Measurements from ENCODE around the gene FOXE1.
A peak's percentile ranks its signal among the peaks of the same experiment; 100 is the strongest.

Gene FOXE1

GRCh38 chr9:97853056-97853843, at the start of gene FOXE1:
Gene FOXE1, plus strand, starts transcription at chr9:97853226. Its CDS starts 689 bp downstream, at chr9:97853915.
- DNase-seq (ENCODE audit: low read depth, low spot score) = no peak

GRCh38 chr9:97804059-97804365, 49.0 kb upstream of the FOXE1 start:
- DNase-seq (ENCODE audit: low read depth, low spot score) = no peak

DNA sequence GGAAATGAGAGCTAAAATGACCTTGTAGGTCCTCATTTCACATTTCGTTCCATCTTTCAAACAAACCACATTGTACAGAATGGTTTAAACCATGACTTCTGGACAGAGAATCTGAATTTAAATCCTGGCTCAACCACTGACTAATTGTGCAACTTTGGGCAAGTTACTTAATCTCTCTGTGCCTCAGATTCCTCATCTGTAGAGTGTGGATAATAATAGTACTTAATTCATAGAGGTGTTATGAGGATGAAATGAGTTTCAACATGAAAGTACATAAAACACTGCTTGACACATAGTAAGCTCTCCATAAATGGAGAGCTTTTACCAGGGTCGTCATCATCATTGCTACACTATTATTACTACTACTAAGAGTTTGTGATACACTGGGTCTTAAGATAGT, 46.3 kb upstream of the FOXE1 start:
- DNase-seq (ENCODE audit: low read depth, low spot score) = no peak

DNA sequence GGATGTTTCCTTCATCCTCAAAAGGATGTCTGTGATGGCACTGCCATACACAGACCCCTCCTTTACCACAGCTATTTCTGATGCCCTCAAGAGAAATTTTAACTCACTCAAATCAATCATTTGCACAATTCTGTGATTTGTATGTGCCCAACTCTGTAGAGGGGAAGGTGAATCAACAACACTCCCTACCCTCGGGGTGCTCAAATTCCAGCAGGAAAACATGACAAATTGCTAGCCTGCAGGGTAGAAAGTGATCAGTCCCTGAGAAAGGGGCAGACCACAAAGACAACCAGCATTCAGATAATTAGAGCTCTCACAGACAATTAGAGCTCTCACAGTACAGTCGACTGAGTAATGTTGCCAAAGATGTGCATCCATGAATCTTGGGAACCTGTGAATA, 45.3 kb upstream of the FOXE1 start:
- DNase-seq (ENCODE audit: low read depth, low spot score) = no peak

DNA sequence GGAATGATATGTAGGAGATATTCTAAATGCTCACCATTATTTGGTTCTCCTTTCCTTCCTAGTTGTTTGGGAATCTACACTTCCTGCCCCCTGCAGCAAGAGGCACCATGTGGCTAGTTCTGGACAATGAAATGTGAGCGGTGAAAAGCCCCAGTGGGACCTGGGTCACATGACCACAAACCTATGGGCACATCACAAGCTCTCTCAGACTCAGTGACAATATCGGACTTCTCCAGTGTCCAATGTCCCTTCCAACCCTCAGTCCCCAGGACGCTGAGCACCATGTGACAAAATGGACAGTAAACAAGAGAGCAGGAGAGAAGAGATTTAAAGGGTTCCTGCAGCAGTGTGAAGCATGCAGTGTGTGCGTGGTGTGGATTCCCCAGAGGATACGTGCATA, 44.6 kb upstream of the FOXE1 start:
- no peak for DNase-seq (ENCODE audit: low read depth, low spot score)

DNA sequence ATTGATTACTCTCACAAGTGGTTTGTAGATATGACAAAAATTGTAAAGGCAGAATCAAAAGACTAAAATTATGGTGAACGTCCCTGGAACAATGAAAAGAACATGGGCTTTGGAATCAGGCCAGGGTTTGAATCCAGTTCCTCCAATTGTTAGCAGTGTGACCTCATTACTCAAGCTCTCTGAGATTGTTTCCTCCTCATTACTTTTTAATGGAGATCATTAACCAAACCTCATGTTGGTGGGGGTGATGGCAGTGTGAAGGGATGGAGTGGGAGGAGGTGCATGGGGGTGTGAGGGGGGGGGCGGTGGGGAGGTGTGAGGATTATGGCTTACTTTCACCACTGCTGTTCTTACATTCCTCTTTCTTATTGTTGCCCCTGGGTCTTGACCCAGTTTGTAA, 44.1 kb upstream of the FOXE1 start:
- DNase-seq (ENCODE audit: low read depth, low spot score) = peak; percentile 49

DNA sequence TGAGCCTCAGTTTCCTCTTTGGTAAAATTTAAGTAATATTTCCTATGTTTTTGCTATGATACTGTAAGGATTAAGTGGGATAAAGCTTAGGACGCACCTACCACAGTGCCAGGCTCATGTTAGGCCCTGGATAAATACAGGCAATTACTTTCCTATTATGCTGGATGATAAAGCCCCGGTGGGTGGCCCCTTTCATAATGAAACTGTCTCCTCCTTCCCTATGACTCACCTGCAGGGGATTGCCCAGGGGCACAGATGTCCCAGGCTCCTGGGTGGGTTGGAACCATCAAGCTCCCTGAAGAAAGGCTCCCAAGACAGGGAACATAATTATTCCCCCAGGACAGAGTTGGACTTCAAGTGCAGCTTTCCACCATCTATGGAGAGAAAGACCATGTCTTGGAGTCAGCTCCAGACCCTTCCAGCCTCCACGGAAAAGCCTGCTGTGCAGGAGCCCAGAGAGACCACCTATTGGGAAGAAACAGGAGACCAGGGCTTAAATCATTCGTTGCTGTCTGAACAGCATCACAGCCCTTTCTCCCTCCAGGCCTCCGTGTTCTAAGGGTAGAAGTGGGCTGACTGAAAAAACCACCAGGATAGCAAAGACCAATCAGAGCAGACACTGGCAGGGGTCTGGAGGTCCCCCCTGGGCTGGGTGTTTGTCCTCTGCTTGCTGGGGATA, 43.2 kb upstream of the FOXE1 start:
- no peak for DNase-seq (ENCODE audit: low read depth, low spot score)

DNA sequence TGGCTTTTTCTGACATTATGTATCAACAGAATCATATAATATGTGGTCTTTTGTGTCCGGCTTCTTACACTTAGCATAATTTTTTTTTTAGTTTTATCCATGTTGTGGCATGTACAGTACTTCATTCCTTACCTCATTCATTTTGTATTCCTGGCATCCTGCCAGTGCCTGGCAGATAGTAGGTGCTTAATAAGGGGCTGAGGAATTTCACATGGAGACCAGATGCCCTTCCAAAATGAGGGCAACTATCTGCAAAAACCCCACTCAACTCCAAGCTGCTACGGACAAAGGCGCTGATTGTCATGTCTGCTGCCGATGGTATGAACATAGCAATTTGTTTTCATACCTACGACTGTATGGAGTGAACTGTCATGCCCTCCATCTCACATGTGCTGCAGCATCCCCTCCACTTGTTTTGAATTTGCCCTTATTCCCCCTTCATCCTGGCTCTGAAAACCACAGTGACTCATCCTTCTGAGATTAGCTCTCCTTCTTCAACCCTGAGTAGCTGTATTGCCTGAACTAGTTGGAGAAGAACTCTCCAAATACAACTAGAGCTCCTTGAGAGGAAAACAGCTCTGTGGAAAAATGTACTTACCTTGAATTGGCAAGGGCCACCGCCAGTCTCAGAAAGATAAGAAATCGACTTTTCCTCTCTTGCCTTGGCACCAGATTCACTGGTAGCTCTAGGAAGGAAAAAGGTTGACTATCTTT, 41.3 kb upstream of the FOXE1 start:
- peak; percentile 64 for DNase-seq (ENCODE audit: low read depth, low spot score)

- no peak for DNase-seq (ENCODE audit: low read depth, low spot score)
Observed at GRCh38 chr9:97812247-97812543, 40.8 kb upstream of the FOXE1 start.

GRCh38 chr9:97813072-97813471, 40.0 kb upstream of the FOXE1 start:
- DNase-seq (ENCODE audit: low read depth, low spot score) = no peak

DNA sequence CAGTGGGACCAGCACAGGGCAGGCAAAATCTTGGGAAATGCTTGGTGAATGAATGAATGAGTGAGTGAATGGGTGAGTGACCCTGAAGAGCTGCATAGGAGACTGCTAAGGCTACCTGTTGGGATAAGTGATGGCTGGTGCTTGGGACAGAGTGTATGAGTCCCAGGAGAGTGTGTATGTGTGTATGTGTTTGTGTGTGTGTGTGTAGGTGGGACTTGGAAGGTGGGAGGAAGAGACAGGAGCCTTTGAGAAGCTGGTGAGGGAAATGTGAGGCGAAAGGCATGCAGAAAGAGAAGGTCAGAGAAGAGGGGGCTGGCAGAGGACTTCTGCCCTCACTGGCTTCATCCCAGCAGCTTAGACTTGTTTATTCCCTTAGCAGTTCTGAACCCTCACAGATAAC, 33.3 kb upstream of the FOXE1 start:
- DNase-seq (ENCODE audit: low read depth, low spot score) = no peak

DNA sequence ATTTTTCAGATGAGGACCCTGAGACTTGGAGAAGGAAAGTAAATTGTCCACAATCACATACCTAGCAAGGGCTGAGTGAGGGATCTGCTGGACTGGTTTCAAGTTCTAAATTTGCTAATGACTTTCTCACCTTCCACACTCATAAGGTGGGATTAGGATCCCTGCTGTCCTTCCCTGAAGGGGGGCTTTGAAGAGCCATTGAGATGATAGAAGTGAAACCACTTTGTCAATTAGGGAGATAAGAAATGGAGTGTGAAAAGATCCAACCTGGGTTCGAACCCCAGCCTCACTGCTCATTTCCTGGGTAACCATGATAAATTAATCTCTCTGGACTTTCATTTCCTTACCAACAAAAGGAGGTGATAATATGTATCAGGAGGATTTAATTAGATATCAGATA, 32.7 kb upstream of the FOXE1 start:
- DNase-seq (ENCODE audit: low read depth, low spot score) = no peak

DNA sequence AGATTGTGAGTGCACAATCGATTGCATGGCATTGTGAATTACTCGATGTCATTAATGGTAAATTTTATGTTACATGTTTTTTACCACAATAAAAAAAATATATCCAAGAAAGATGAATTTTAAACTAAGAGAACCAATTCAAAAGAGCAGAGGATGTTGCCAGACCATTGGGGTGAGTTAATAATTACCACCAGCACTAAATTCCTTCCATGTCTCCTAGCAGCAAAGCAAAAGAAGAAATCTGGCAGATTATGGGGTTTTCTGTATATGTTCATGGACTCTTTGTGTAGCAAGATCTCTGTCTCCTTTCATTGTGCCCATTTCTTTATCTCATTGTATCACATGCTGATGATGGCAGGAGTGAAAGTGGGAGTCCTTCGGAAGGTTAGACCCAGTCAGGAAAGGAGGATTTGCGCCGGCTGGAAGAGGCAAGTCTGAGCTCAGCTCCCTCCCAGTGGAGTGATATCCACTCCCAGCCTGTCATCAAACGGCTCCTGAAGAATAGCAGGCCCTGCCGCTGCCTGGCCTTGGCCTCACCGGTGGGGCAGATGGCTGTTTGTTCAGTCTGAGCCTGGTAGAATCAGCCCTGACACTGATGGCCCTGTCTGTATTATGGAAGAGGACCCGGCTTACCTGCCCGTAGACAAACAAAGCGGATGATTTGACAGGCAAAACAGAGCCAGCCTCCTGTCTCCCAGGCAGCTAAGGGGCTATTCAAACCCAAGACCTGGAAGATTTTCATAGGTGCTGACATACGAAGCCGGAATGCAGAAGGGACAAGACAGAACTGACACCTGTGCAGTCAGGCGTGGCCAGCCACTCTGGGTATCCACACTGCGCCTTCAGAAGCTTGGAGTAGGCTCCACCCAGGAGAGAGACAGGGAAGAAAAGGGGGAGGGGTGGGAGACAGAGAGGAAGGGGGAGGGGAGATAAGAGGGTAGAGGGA, 21.9 kb upstream of the FOXE1 start:
- DNase-seq (ENCODE audit: low read depth, low spot score) = no peak

DNA sequence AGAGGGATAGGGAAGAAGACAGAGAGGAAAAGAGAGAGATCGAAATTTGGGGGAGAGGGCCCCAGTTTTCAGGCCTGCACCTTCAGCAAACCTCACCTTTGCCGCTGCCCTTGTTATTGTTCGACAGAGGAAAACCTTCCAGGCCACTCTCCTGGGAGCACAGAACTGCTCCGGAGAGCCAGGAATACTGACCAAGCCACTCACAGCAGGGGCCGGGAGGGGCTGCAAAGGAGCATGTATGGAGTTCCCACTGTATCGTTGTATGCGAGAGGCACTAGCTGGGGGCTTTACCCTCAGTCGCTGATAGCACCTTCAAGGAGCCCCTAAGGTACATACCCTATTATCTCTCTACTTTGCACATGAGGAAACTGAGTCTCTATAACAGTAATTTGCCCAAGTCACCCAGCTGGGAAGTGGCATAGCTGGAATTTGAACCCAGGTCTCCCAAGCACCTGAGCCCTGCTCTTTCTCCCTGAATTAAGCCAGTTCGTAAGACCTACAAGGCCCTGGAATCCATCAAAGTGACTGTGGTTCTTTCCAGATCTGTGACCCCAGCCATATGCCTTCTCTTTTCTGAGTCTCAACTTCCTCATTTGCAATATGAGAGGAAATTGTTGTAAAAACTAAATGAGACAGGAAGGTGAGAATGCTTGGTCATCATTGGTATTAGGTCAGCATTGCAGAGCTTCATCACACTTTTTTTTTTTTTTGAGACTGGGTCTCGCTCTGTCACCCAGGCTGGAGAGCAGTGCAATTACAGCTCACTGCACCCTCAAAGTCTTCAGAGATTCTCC, 21.0 kb upstream of the FOXE1 start:
- no peak for DNase-seq (ENCODE audit: low read depth, low spot score)

- peak; percentile 43 for DNase-seq (ENCODE audit: low read depth, low spot score)
Observed at GRCh38 chr9:97840521-97840920, 12.5 kb upstream of the FOXE1 start.

DNA sequence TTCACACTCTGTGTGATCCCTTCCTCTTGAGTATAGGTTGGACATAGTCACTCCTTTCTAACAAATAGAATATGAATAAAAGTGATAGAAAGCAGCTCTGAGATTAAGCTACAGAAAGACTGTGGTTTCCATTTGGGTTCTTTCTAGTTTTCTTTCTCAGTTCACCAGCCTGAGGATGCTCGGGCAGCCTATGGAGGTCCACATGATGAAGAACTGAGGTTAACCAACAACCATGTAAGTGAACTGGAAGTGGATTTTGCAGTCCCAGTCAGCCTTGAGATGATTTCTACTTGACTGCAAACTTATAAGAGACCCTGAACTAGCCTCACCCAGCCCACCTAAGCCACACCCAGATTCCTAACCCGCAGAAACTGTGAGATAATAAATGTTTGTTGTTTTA, 10.1 kb upstream of the FOXE1 start:
- no peak for DNase-seq (ENCODE audit: low read depth, low spot score)

DNA sequence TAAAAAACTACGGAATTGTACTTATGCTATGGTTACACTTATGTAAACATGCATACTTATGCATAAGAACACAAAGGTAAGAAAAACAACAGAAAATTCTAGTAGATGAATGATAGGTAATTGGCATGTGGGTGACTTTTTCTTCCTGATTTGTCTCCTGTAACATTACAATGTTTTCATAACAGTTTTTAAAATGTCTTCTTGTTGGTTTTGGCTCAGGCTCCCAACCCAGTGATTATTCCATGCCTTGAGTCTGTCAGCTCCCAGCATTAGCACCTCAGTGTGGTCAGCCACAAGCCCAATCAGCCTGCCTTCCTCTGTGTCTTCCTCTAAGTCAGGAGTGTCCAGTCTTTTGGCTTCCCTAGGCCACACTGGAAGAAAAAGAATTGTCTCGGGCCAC, 7.9 kb upstream of the FOXE1 start:
- peak; percentile 65 for DNase-seq (ENCODE audit: low read depth, low spot score)

DNA sequence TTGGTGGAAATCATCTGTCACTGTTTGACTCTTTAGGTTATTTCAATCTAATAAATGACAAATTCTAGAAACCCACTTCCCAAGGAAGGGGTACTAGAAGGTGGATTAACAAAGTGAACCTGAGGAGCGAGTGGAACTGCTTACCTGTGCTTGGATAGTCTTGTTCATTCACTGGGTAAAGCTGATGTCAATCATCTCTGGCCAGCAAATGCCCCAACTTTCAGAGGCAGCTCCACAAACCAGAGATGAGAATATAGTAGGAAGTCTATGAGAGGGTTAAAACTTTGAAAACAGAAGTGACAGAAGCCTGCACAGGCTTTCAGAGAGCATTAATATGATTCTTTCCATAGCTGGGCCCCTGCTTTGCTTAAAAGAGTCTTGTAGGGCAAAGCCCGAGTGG, 7.3 kb upstream of the FOXE1 start:
- no peak for DNase-seq (ENCODE audit: low read depth, low spot score)

DNA sequence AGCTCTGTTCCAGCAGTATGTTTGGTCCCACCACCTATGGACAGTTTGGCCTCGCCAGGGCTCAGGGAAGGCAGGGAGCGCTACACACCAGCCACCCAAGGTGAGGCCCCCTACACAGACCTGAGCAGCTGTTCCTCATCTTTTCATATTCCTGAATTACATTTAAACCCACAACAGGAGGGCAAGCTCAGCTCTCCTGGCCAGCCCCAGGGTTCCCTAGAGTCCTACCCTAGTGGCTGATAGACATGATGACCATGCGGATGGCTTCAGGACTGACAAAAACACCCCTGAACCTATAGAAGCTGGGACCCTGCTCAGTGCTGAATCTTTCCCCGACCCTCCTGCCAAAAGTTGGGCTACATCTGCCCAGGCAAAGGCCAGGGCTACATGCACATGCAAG, 6.7 kb upstream of the FOXE1 start:
- no peak for DNase-seq (ENCODE audit: low read depth, low spot score)

DNA sequence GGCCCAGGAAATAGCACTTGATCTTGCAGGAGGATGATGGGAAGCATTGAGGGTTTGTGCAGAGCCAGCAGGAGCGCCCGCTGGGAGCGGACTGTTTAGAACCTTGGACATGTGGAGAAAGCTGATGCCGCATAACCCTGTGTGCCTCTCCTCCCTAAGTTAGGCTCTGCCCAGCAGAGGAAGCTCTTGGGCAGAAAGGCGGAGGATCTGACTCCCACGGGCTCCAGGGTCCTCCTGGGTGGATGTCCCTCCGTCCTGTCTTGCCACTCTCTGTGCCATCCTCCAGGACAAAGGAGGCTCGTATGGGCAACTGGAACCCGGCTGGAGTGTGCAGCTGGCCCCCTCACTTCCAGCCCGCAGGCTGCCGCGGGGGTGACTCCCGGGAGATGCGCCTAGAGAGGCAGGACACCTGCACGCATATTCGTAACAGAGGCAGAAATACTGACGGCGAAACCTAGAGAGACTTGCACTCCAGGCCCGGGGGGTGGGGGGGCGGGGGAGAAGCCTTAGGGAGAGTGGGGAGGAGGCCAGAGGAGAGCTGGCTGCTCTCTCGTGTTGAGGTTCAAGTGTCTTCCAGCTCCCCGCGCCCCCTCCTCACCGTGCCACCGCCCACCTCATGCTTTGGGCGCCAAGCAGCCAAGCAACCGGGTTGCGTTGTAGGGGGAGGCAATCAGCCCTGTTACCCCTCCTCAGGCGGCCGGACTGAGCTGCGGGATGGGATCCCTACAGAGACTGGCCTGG, 5.4 kb upstream of the FOXE1 start:
- no peak for DNase-seq (ENCODE audit: low read depth, low spot score)

GRCh38 chr9:97848215-97848479, 4.9 kb upstream of the FOXE1 start:
- no peak for DNase-seq (ENCODE audit: low read depth, low spot score)
